K562 treated with DMSO at 1 percent for 24 hours (cell line): Measurements from ENCODE around the gene NAAA. TPM values are rescaled to one million over a fixed set of nuclear protein-coding genes. Genes with fewer than 3 reads are reported as not detected.

Source experiments
- total RNA-seq: library from RNA; unstranded; fragments of 300-600 nt; gene quantifications from 2 replicates; pipeline ENCODE4 v1.2.3, GENCODE V29; 2022; ENCODE audit warnings: low read depth; ENCODE audit not compliant: insufficient read depth

NAAA gene
- total RNA-seq: 26.9 and 31.1 TPM in 2 replicates

GRCh38 chr4:75940692-75941253 is at the start of gene NAAA:
Gene NAAA, minus strand, starts transcription at chr4:75941013. Its CDS starts 64 bp downstream, at chr4:75940949.

GRCh38 chr4:75902352-75902751 is 38.5 kb downstream of the NAAA start, which contains the start of gene PPEF2:
Gene PPEF2, minus strand, starts transcription at chr4:75902452. Its CDS starts 6,127 bp downstream, at chr4:75896325.

Other genes with a start within 250 kb of the NAAA start
- 43.4 and 54.1 TPM in 2 replicates for gene USO1, start 216.4 kb downstream of the NAAA start, total RNA-seq
- gene PPEF2, start 38.6 kb downstream of the NAAA start, total RNA-seq: not detected in 2 replicates
- gene SDAD1, start 49.9 kb upstream of the NAAA start, total RNA-seq: 13.8 and 18.0 TPM in 2 replicates
- gene CXCL9, start 66.5 kb upstream of the NAAA start, total RNA-seq: not detected in 2 replicates
- 23.1 and 26.3 TPM in 2 replicates for gene CXCL10, start 82.5 kb upstream of the NAAA start, total RNA-seq
- gene CXCL11, start 95.1 kb upstream of the NAAA start, total RNA-seq: 14.6 and 15.8 TPM in 2 replicates
- gene ART3, start 133.7 kb upstream of the NAAA start, total RNA-seq: 0.45 and 1.3 TPM in 2 replicates
- 23.9 and 27.0 TPM in 2 replicates for gene NUP54, start 207.4 kb upstream of the NAAA start, total RNA-seq